Upper lobe of left lung (tissue), 4 donors: ENCODE results near the gene ENTHD1.

Experiments used
- CTCF ChIP-seq, 6 experiments: fragments of 450-650 bp in 4 of 6; fragments of 200-600 bp in 2 of 6; sonication (generic) in 2 of 6; IDR thresholded peaks; one replicate each; pipeline ENCODE4 v1.5.1; 2016 to 2019; ENCODE audit warnings: antibody characterized with exemption in 6 of 6
- POLR2AphosphoS5 ChIP-seq, 2 donors: sonication (generic); formaldehyde crosslinking; IDR thresholded peaks; one replicate each; pipeline ENCODE4 v1.5.1; 2017; ENCODE audit warnings: antibody characterized with exemption in 2 of 2

DNA sequence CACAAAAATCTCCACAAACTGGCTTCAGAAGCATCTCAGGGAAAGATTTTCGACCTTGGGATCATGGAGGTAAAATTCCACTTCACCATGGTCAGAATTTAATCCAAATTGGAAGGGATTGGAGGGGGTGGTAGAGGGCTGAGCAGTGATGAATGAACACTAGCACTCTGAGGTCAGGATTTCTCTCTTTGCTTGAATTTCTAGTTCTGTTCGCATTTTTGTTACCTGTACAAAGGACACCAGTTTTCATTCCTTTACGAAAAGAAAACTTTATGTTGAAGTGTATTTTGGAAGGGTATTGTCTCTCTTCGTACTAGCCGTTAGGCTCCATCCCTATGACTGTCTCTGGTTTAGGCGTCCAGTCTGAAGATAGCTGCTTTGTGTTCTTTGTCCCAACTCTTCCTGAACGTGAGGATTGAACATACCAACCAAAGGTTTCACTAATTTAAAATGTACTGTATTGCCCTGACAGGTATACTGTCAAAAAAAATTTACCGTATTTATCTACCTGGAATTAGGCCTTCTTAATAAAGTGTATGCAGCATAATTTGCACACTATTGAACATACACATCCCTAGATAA lies 8.1 kb upstream of the ENTHD1 start:
- TF ChIP-seq CTCF (IDR thresholded peaks at IDR 0.05) (no peak), POLR2AphosphoS5 (IDR thresholded peaks at IDR 0.05) (no peak)
